ENCODE data around the gene CPEB4. TPM values are rescaled to one million over a fixed set of nuclear protein-coding genes. Genes with fewer than 3 reads are reported as not detected.

Gene CPEB4
- total RNA-seq, 5 donors from 2014 or later (not counting 1 experiment from before 2014, with no cell fraction given): 13.8 to 25.9 (median 14.9) TPM

- ATAC-seq (replicated peaks in 1 of 4) (no peak), DNase-seq (no peak)
- Mint-ChIP-seq H3K4me3 (no peak overlapping the region), H3K27me3 (peaks cover 27 to 36% of the 10 kb centered on the region in 2 donors), H3K9me3 (no peaks in the 10 kb centered on the region), H3K4me1 (no peaks in the 10 kb centered on the region), H3K36me3 (no peaks in the 10 kb centered on the region), H3K27ac (no peak overlapping the region)
- H3K27me3 ChIP-seq (replicated peaks in 1 of 2; ENCODE audit: control insufficient read depth in 2 of 2, extremely low read depth in 1 of 2, insufficient read depth in 2 of 2, low read length in 1 of 2): peaks cover 0 to 12% of the 10 kb centered on the region in 2 experiments
- H3K4me1 ChIP-seq (ENCODE audit: control insufficient read depth in 1 of 2, extremely low read depth in 1 of 2, insufficient read depth in 2 of 2, low read length in 2 of 2): no peaks in the 10 kb centered on the region
- no peaks in the 10 kb centered on the region for H3K9me3 ChIP-seq
- ChIA-PET CTCF (interaction anchor here in 1 of 2 donors (0.5 kb wide), 1 partner anchor 131 kb away, joined by 5 read pairs; no protein-coding TSS in a partner anchor), POLR2A (no interaction called here)
- H3K27ac ChIP-seq (ENCODE audit: low read length): no peak overlapping the region
- no peaks in the 10 kb centered on the region for H3K36me3 ChIP-seq (ENCODE audit: control insufficient read depth in 2 of 2, extremely low read depth in 1 of 2, insufficient read depth in 1 of 2, low read length in 1 of 2)
- 75% methylated on average over 2 of the region's 4 CpGs for WGBS (ENCODE audit: insufficient coverage)
- H3K4me3 ChIP-seq (ENCODE audit: control insufficient read depth in 1 of 2, extremely low read depth in 1 of 2, low read length in 1 of 2): no peak overlapping the region
These were observed 109.2 kb downstream of the CPEB4 start for GRCh38 chr5:173997331-173997730.

- H3K27me3 ChIP-seq (replicated peaks in 1 of 2; ENCODE audit: control insufficient read depth in 2 of 2, extremely low read depth in 1 of 2, insufficient read depth in 2 of 2, low read length in 1 of 2): peaks cover 0 to 8% of the 10 kb centered on the region in 2 experiments
- H3K27ac ChIP-seq (ENCODE audit: low read length): no peak overlapping the region
- ChIA-PET POLR2A (no interaction called here), CTCF (no interaction called here)
- H3K4me1 Mint-ChIP-seq: no peaks in the 10 kb centered on the region
- no peak overlapping the region for H3K4me3 ChIP-seq (ENCODE audit: control insufficient read depth in 1 of 2, extremely low read depth in 1 of 2, low read length in 1 of 2)
- 38% methylated on average over 1 of the region's 4 CpGs for WGBS (ENCODE audit: insufficient coverage)
- no peaks in the 10 kb centered on the region for H3K36me3 Mint-ChIP-seq
- ATAC-seq (replicated peaks in 1 of 4) (no peak), DNase-seq (no peak)
- no peaks in the 10 kb centered on the region for H3K9me3 ChIP-seq
- no peaks in the 10 kb centered on the region for H3K36me3 ChIP-seq (ENCODE audit: control insufficient read depth in 2 of 2, extremely low read depth in 1 of 2, insufficient read depth in 1 of 2, low read length in 1 of 2)
- H3K9me3 Mint-ChIP-seq: no peaks in the 10 kb centered on the region
- no peaks in the 10 kb centered on the region for H3K4me1 ChIP-seq (ENCODE audit: control insufficient read depth in 1 of 2, extremely low read depth in 1 of 2, insufficient read depth in 2 of 2, low read length in 2 of 2)
- H3K4me3 Mint-ChIP-seq: no peak overlapping the region
- H3K27me3 Mint-ChIP-seq: peaks cover 29 to 40% of the 10 kb centered on the region in 2 donors
- no peak overlapping the region for H3K27ac Mint-ChIP-seq
These were observed 110.4 kb downstream of the CPEB4 start for GRCh38 chr5:173998531-173998930.

DNA sequence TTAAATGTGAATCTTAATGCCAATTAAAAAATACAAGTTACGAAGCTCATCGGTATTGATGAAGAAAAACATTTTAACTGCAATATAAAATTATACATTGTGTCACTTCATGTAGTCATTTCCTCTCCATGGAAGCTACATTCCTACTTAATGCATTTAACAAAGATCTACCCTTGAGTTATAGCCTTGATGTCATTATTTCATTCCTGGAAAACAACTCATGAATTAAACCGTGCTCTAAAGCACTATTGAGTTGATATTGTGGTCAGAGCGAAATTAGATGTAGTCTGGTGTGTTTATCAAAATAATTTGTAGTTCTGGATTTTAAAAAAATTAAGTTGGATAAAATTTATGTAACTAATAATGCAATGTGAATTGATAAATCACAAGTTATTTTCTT, 111.9 kb downstream of the CPEB4 start:
- ChIA-PET POLR2A (no interaction called here), CTCF (no interaction called here)
- no peak overlapping the region for H3K4me3 ChIP-seq (ENCODE audit: control insufficient read depth in 1 of 2, extremely low read depth in 1 of 2, low read length in 1 of 2)
- no peaks in the 10 kb centered on the region for H3K4me1 ChIP-seq (ENCODE audit: control insufficient read depth in 1 of 2, extremely low read depth in 1 of 2, insufficient read depth in 2 of 2, low read length in 2 of 2)
- H3K9me3 Mint-ChIP-seq: no peaks in the 10 kb centered on the region
- WGBS (ENCODE audit: insufficient coverage): 80% methylated on average over 1 of the region's 4 CpGs
- no peaks in the 10 kb centered on the region for H3K36me3 Mint-ChIP-seq
- no peaks in the 10 kb centered on the region for H3K4me1 Mint-ChIP-seq
- no peak overlapping the region for H3K4me3 Mint-ChIP-seq
- H3K9me3 ChIP-seq: no peaks in the 10 kb centered on the region
- H3K36me3 ChIP-seq (ENCODE audit: control insufficient read depth in 2 of 2, extremely low read depth in 1 of 2, insufficient read depth in 1 of 2, low read length in 1 of 2): no peaks in the 10 kb centered on the region
- no peaks in the 10 kb centered on the region for H3K27me3 ChIP-seq (replicated peaks in 1 of 2; ENCODE audit: control insufficient read depth in 2 of 2, extremely low read depth in 1 of 2, insufficient read depth in 2 of 2, low read length in 1 of 2)
- ATAC-seq (replicated peaks in 1 of 4) (no peak), DNase-seq (no peak)
- H3K27ac ChIP-seq (ENCODE audit: low read length): no peak overlapping the region
- peaks cover 24 to 38% of the 10 kb centered on the region in 2 donors for H3K27me3 Mint-ChIP-seq
- no peak overlapping the region for H3K27ac Mint-ChIP-seq

DNA sequence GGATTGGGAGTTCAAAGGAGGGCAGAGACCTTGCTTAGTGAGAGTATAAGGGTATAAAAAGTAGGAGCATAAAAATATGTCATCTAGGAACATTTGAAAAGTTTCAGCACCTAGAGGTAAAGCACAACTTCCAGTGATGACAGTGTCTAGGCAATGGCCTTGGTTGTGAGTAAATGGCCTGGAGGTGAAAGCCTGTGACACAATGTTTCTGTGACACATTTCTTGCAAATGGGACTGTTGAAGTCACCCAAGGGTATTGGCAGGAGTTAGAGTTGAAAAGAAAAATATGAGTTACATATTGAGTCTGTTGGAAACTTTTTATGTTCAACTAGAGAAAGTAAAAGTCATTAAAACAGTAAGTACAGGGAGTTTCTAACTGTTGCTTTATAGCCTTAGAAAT, 115.6 kb downstream of the CPEB4 start:
- H3K27me3 Mint-ChIP-seq: peaks cover 16 to 22% of the 10 kb centered on the region in 2 donors
- Histone ChIP-seq H3K27me3 (replicated peaks in 1 of 2; ENCODE audit: control insufficient read depth in 2 of 2, extremely low read depth in 1 of 2, insufficient read depth in 2 of 2, low read length in 1 of 2) (peaks cover 0 to 2% of the 10 kb centered on the region in 2 experiments), H3K4me1 (ENCODE audit: control insufficient read depth in 1 of 2, extremely low read depth in 1 of 2, insufficient read depth in 2 of 2, low read length in 2 of 2) (no peaks in the 10 kb centered on the region), H3K36me3 (ENCODE audit: control insufficient read depth in 2 of 2, extremely low read depth in 1 of 2, insufficient read depth in 1 of 2, low read length in 1 of 2) (no peaks in the 10 kb centered on the region), H3K9me3 (no peaks in the 10 kb centered on the region), H3K4me3 (ENCODE audit: control insufficient read depth in 1 of 2, extremely low read depth in 1 of 2, low read length in 1 of 2) (no peak overlapping the region), H3K27ac (ENCODE audit: low read length) (no peak overlapping the region)
- no peak overlapping the region for H3K27ac Mint-ChIP-seq
- H3K9me3 Mint-ChIP-seq: no peaks in the 10 kb centered on the region
- ATAC-seq (replicated peaks in 1 of 4) (no peak), DNase-seq (no peak)
- POLR2A ChIA-PET: no interaction called here
- H3K4me3 Mint-ChIP-seq: no peak overlapping the region
- CTCF ChIA-PET: no interaction called here
- H3K4me1 Mint-ChIP-seq: no peaks in the 10 kb centered on the region
- no peaks in the 10 kb centered on the region for H3K36me3 Mint-ChIP-seq

GRCh38 chr5:174008922-174009321, 120.8 kb downstream of the CPEB4 start:
- H3K4me3 ChIP-seq (ENCODE audit: control insufficient read depth in 1 of 2, extremely low read depth in 1 of 2, low read length in 1 of 2): no peak overlapping the region
- H3K27ac Mint-ChIP-seq: no peak overlapping the region
- no peaks in the 10 kb centered on the region for H3K9me3 ChIP-seq
- peaks cover 7 to 12% of the 10 kb centered on the region in 2 donors for H3K27me3 Mint-ChIP-seq
- ChIA-PET POLR2A (no interaction called here), CTCF (no interaction called here)
- DNase-seq (no peak), ATAC-seq (replicated peaks in 1 of 4) (no peak)
- WGBS (ENCODE audit: insufficient coverage): no CpG with 5 or more reads among the region's 5 CpGs
- H3K36me3 Mint-ChIP-seq: no peaks in the 10 kb centered on the region
- peaks cover 0 to 2% of the 10 kb centered on the region in 2 experiments for H3K27me3 ChIP-seq (replicated peaks in 1 of 2; ENCODE audit: control insufficient read depth in 2 of 2, extremely low read depth in 1 of 2, insufficient read depth in 2 of 2, low read length in 1 of 2)
- no peak overlapping the region for H3K4me3 Mint-ChIP-seq
- H3K9me3 Mint-ChIP-seq: no peaks in the 10 kb centered on the region
- H3K4me1 Mint-ChIP-seq: no peaks in the 10 kb centered on the region
- H3K27ac ChIP-seq (ENCODE audit: low read length): no peak overlapping the region
- H3K4me1 ChIP-seq (ENCODE audit: control insufficient read depth in 1 of 2, extremely low read depth in 1 of 2, insufficient read depth in 2 of 2, low read length in 2 of 2): no peaks in the 10 kb centered on the region
- no peaks in the 10 kb centered on the region for H3K36me3 ChIP-seq (ENCODE audit: control insufficient read depth in 2 of 2, extremely low read depth in 1 of 2, insufficient read depth in 1 of 2, low read length in 1 of 2)

DNA sequence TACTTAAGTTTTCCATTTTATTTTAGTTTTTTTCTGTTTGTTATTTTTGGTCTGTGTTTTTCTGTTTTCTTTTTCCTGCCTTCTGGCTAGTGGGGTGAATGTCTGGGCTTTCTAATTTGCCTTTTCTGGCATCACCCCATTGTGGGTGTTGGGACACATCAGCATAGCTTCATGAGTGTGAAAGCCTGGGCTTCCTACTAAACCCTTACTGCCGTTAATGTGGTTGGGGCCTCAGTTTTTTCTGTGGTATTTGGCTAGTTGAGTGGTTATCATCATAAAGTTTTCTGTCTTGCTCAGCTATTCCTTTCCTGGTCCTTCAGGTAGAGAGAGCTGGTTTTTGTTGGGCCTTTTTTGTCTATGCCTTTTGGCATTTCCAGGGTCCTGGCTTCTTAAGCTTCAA, 122.2 kb downstream of the CPEB4 start:
- no CpG with 5 or more reads among the region's 1 CpG for WGBS (ENCODE audit: insufficient coverage)
- Mint-ChIP-seq H3K9me3 (no peaks in the 10 kb centered on the region), H3K4me1 (no peaks in the 10 kb centered on the region)

DNA sequence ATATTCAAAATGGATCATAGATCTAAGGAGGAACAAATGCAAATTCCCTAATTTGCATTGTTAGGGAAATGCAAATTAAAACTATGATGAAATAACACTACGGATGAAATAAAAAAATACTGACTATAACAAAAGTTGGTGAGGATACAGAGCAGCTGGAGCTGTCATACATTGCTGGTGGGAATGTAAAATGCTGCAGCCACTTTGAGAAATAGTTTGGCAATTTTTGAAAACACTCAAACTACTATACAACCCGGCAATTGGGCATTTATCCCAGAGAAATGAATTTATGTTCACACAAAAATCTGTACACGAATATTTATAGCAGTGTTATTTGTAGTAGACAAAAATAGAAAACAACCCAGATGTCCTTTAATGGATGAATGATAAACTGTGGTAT, 123.3 kb downstream of the CPEB4 start:
- WGBS (ENCODE audit: insufficient coverage): no CpG with 5 or more reads among the region's 3 CpGs

More for the DNA sequence above, 122.2 kb downstream of the CPEB4 start:
- Mint-ChIP-seq H3K27ac (no peak overlapping the region), H3K36me3 (no peaks in the 10 kb centered on the region), H3K4me3 (no peak overlapping the region), H3K27me3 (peaks cover 7 to 10% of the 10 kb centered on the region in 2 donors)
- no peaks in the 10 kb centered on the region for H3K9me3 ChIP-seq
- H3K36me3 ChIP-seq (ENCODE audit: control insufficient read depth in 2 of 2, extremely low read depth in 1 of 2, insufficient read depth in 1 of 2, low read length in 1 of 2): no peaks in the 10 kb centered on the region
- H3K27me3 ChIP-seq (replicated peaks in 1 of 2; ENCODE audit: control insufficient read depth in 2 of 2, extremely low read depth in 1 of 2, insufficient read depth in 2 of 2, low read length in 1 of 2): peaks cover 0 to 2% of the 10 kb centered on the region in 2 experiments
- no peak overlapping the region for H3K4me3 ChIP-seq (ENCODE audit: control insufficient read depth in 1 of 2, extremely low read depth in 1 of 2, low read length in 1 of 2)
- no peak overlapping the region for H3K27ac ChIP-seq (ENCODE audit: low read length)
- H3K4me1 ChIP-seq (ENCODE audit: control insufficient read depth in 1 of 2, extremely low read depth in 1 of 2, insufficient read depth in 2 of 2, low read length in 2 of 2): no peaks in the 10 kb centered on the region
- DNase-seq: no peak
- ChIA-PET POLR2A (no interaction called here), CTCF (no interaction called here)
- ATAC-seq (replicated peaks in 1 of 4): no peak

More for the DNA sequence above, 123.3 kb downstream of the CPEB4 start:
- DNase-seq (no peak), ATAC-seq (replicated peaks in 1 of 4) (no peak)
- Histone ChIP-seq H3K27me3 (replicated peaks in 1 of 2; ENCODE audit: control insufficient read depth in 2 of 2, extremely low read depth in 1 of 2, insufficient read depth in 2 of 2, low read length in 1 of 2) (peaks cover 0 to 2% of the 10 kb centered on the region in 2 experiments), H3K36me3 (ENCODE audit: control insufficient read depth in 2 of 2, extremely low read depth in 1 of 2, insufficient read depth in 1 of 2, low read length in 1 of 2) (no peaks in the 10 kb centered on the region), H3K4me1 (ENCODE audit: control insufficient read depth in 1 of 2, extremely low read depth in 1 of 2, insufficient read depth in 2 of 2, low read length in 2 of 2) (no peaks in the 10 kb centered on the region), H3K4me3 (ENCODE audit: control insufficient read depth in 1 of 2, extremely low read depth in 1 of 2, low read length in 1 of 2) (no peak overlapping the region), H3K27ac (ENCODE audit: low read length) (no peak overlapping the region), H3K9me3 (no peaks in the 10 kb centered on the region)
- Mint-ChIP-seq H3K4me3 (no peak overlapping the region), H3K9me3 (no peaks in the 10 kb centered on the region), H3K27me3 (peaks cover 2 to 6% of the 10 kb centered on the region in 2 donors), H3K36me3 (no peaks in the 10 kb centered on the region), H3K4me1 (no peaks in the 10 kb centered on the region), H3K27ac (no peak overlapping the region)
- ChIA-PET POLR2A (interaction anchor here in 1 of 2 donors (0.6 kb wide), 1 partner anchor 25 kb away, joined by 6 read pairs; no protein-coding TSS in a partner anchor), CTCF (no interaction called here)
